Right lobe of liver (tissue), 6 donors: ENCODE results near the gene LMX1B. TPM values are rescaled to one million over a fixed set of nuclear protein-coding genes. Genes with fewer than 3 reads are reported as not detected.

Source experiments
- ATAC-seq, 4 donors: fragments of 200-7000 bp; cut with Tn5 transposase; one replicate each; pipeline ENCODE4 v1.9.1; 2020; ENCODE audit warnings: mild to moderate bottlenecking in 4 of 4, moderate library complexity in 4 of 4
- DNase-seq, 3 donors: peaks; one replicate each; pipeline ENCODE4 v3.0.0-alpha.2; 2020
- H3K27ac ChIP-seq, 3 donors: fragments of 200-600 bp; one replicate each; pipeline ENCODE4 v1.8.0; 2022
- H3K27me3 ChIP-seq, 2 donors: fragments of 200-600 bp; one replicate each; pipeline ENCODE4 v1.8.0; 2022
- H3K36me3 ChIP-seq, 4 donors: fragments of 200-600 bp; sonication (generic) in 1 of 4; one replicate each; pipeline versions ENCODE4 v1.5.1 to v1.8.0; 2017 to 2022; ENCODE audit warnings: control low read depth in 1 of 4
- H3K4me1 ChIP-seq, 4 donors: fragments of 200-600 bp; sonication (generic) in 1 of 4; one replicate each; pipeline versions ENCODE4 v1.5.1 to v1.8.0; 2017 to 2022; ENCODE audit warnings: control low read depth in 1 of 4
- H3K4me3 ChIP-seq, 3 donors: fragments of 200-600 bp; one replicate each; pipeline ENCODE4 v1.8.0; 2022
- H3K9me3 ChIP-seq, 4 donors: fragments of 200-600 bp; sonication (generic) in 1 of 4; one replicate each; pipeline versions ENCODE4 v1.5.1 to v1.8.0; 2017 to 2022; ENCODE audit warnings: control low read depth in 1 of 4
- CTCF ChIP-seq, 4 donors: fragments of 200-600 bp in 3 of 4; fragments of 450-650 bp in 1 of 4; IDR thresholded peaks; one replicate each; pipeline versions ENCODE4 v1.5.1 to v1.8.0; 2016 to 2022; ENCODE audit warnings: antibody characterized with exemption in 4 of 4, mild to moderate bottlenecking in 2 of 4
- POLR2A ChIP-seq: fragments of 450-650 bp; IDR thresholded peaks from one replicate; pipeline ENCODE4 v1.6.1; 2017; ENCODE audit warnings: antibody characterized with exemption, mild to moderate bottlenecking
- WGBS: methylation state at CpG from one replicate; pipeline ENCODE4 v1.1.6; 2018; ENCODE audit warnings: low coverage, low lambda C conversion rate; ENCODE audit not compliant: insufficient coverage; ENCODE audit errors: missing lambda C conversion rate; 5-methylcytosine and 5-hydroxymethylcytosine counted together
- intact Hi-C, 2 donors: fragments of 100-400 bp; cut with DNase I; formaldehyde crosslinking; loops; one replicate each; pipeline versions ENCODE4 v1.11.2 to v1.14.1; 2022
- total RNA-seq, 6 experiments: library from RNA; depleted of rRNA in 2 of 6; stranded (reverse); fragments of >200 nt in 2 of 6; fragmentation: NEBNext Ultra II Directional in 3 of 6; extraction: Animal tissue kit (Norgen Biotek cat#: 25700) in 3 of 6; gene quantifications; one replicate each; pipeline versions ENCODE4 v1.1.0 to v1.2.4, GENCODE V29; 2016 to 2023
- donor health status: DM: no; HTN: yes; CAD: no.
- donor health status: DM: no; HTN: no; CAD: no.
- donor health status: DM: no; HTN: no; CAD: no.
- donor health status: DM: no; HTN: yes; CAD: no.
- donor health status: DM: no; HTN: yes; CAD: no.

The LMX1B gene
- total RNA-seq, 6 experiments from 2014 or later, result not detected

GRCh38 chr9:126674365-126675146 is 60.8 kb downstream of the LMX1B start:
- TF ChIP-seq POLR2A (no peak), CTCF (IDR thresholded peaks at IDR 0.05) (no peak)
- Histone ChIP-seq H3K36me3 (no peaks in the 10 kb centered on the region), H3K27ac (no peak overlapping the region), H3K4me3 (no peak overlapping the region), H3K4me1 (no peaks in the 10 kb centered on the region), H3K27me3 (peaks cover 0 to 10% of the 10 kb centered on the region in 2 donors), H3K9me3 (no peaks in the 10 kb centered on the region)
- DNase-seq (no peak), ATAC-seq (no peak)
- 25% methylated on average over 8 of the region's 11 CpGs for WGBS
- intact Hi-C loops, result no loop called here

GRCh38 chr9:126675147-126675467 is 61.4 kb downstream of the LMX1B start:
- TF ChIP-seq CTCF (IDR thresholded peaks at IDR 0.05) (no peak), POLR2A (no peak)
- H3K4me1 ChIP-seq, result no peaks in the 10 kb centered on the region
- no peak overlapping the region for H3K27ac ChIP-seq
- ATAC-seq (no peak), DNase-seq (no peak)
- WGBS, result 47% methylated on average over 8 of the region's 8 CpGs
- H3K9me3 ChIP-seq, result no peaks in the 10 kb centered on the region
- no peak overlapping the region for H3K4me3 ChIP-seq
- intact Hi-C loops, result no loop called here
- no peaks in the 10 kb centered on the region for H3K36me3 ChIP-seq
- peaks cover 0 to 10% of the 10 kb centered on the region in 2 donors for H3K27me3 ChIP-seq

- Histone ChIP-seq H3K36me3 (no peaks in the 10 kb centered on the region), H3K27ac (no peak overlapping the region), H3K4me1 (no peaks in the 10 kb centered on the region), H3K27me3 (peaks cover 0 to 10% of the 10 kb centered on the region in 2 donors), H3K9me3 (no peaks in the 10 kb centered on the region), H3K4me3 (no peak overlapping the region)
- no peak for ATAC-seq
- no peak for DNase-seq
- intact Hi-C loops, result no loop called here
- no peak for TF ChIP-seq POLR2A
- WGBS, result 22% methylated on average over 11 of the region's 11 CpGs
Measured at GRCh38 chr9:126676102-126676684, 62.5 kb downstream of the LMX1B start.

GRCh38 chr9:126676685-126677143 is 63.0 kb downstream of the LMX1B start:
- DNase-seq (peak in 1 of 3 donors; percentile 52), ATAC-seq (peak in 1 of 4 donors; percentile 34)
- Histone ChIP-seq H3K4me1 (no peaks in the 10 kb centered on the region), H3K9me3 (no peaks in the 10 kb centered on the region), H3K36me3 (no peaks in the 10 kb centered on the region), H3K27me3 (peaks cover 0 to 10% of the 10 kb centered on the region in 2 donors), H3K27ac (no peak overlapping the region), H3K4me3 (no peak overlapping the region)
- intact Hi-C loops, result no loop called here
- WGBS, result 6% methylated on average over 15 of the region's 24 CpGs
- no peak for TF ChIP-seq CTCF (IDR thresholded peaks at IDR 0.05)
- no peak for TF ChIP-seq POLR2A
